BLaER1 treated with 17β-estradiol and CSF1 and Interleukin-3, amounts not matched to agents 10 nM and 100 nM (cell line): Measurements from ENCODE around the gene MEIOB.
"Not testable (repeated sequence)": the region's sequence is repeated elsewhere in the genome, so short reads cannot be mapped to it uniquely, and the experiment has no call there.

Experiments used
- H3K27ac ChIP-seq, 11 experiments: shearing (Covaris generic); formaldehyde crosslinking; 2 replicates each; pipeline ENCODE4 v1.8.1; 2022
- H3K27me3 ChIP-seq, 11 experiments: shearing (Covaris generic); formaldehyde crosslinking; 2 replicates each; pipeline ENCODE4 v1.8.1; 2022
- H3K36me3 ChIP-seq, 11 experiments: shearing (Covaris generic); formaldehyde crosslinking; 2 replicates each; pipeline ENCODE4 v1.8.1; 2022
- H3K4me1 ChIP-seq, 10 experiments: shearing (Covaris generic); formaldehyde crosslinking; 2 replicates each; pipeline ENCODE4 v1.8.1; 2022
- H3K4me2 ChIP-seq, 11 experiments: shearing (Covaris generic); formaldehyde crosslinking; 2 replicates each; pipeline ENCODE4 v1.8.1; 2022
- H3K4me3 ChIP-seq, 10 experiments: shearing (Covaris generic); formaldehyde crosslinking; 2 replicates each; pipeline ENCODE4 v1.8.1; 2022
- H3K9ac ChIP-seq, 11 experiments: shearing (Covaris generic); formaldehyde crosslinking; 2 replicates each; pipeline ENCODE4 v1.8.1; 2022
- H3K9me3 ChIP-seq, 11 experiments: shearing (Covaris generic); formaldehyde crosslinking; replicated peaks in 1 of 11; 2 replicates each; pipeline ENCODE4 v1.8.1; 2022
- H4K20me1 ChIP-seq, 11 experiments: shearing (Covaris generic); formaldehyde crosslinking; 2 replicates each; pipeline ENCODE4 v1.8.1; 2022
- Cebpa-rat ChIP-seq, 11 experiments: shearing (Covaris generic); IDR thresholded peaks; 2 replicates each; pipeline ENCODE4 v1.8.1; 2022

MEIOB gene

GRCh38 chr16:1800701-1801100 is 71.3 kb downstream of the MEIOB start:
- H3K4me2 ChIP-seq, result no peak overlapping the region
- no peak overlapping the region for H3K9ac ChIP-seq
- peaks cover 0 to 30% (median 12%) of the 10 kb centered on the region in 11 experiments; a peak in 14 of 22 replicates for H3K36me3 ChIP-seq
- no peaks in the 10 kb centered on the region for H4K20me1 ChIP-seq
- TF ChIP-seq Cebpa-rat (IDR thresholded peaks at IDR 0.05), result no peak
- no peaks in the 10 kb centered on the region for H3K27me3 ChIP-seq
- no peak overlapping the region for H3K4me3 ChIP-seq
- H3K4me1 ChIP-seq, result peaks cover 0 to 11% (median 3%) of the 10 kb centered on the region in 10 experiments; a peak in 8 of 20 replicates
- H3K9me3 ChIP-seq, result peaks cover 29 to 39% (median 33%) of the 10 kb centered on the region in 11 experiments
- no peak overlapping the region for H3K27ac ChIP-seq

- H3K4me3 ChIP-seq, H3K4me1 ChIP-seq, H4K20me1 ChIP-seq, H3K27ac ChIP-seq, H3K9ac ChIP-seq, H3K4me2 ChIP-seq, H3K27me3 ChIP-seq: not testable (repeated sequence)
- H3K36me3 ChIP-seq, result peaks cover 0 to 26% (median 8%) of the 10 kb centered on the region in 11 experiments; a peak in 10 of 22 replicates
- peaks cover 29 to 39% (median 33%) of the 10 kb centered on the region in 11 experiments for H3K9me3 ChIP-seq
These were observed 72.7 kb downstream of the MEIOB start for GRCh38 chr16:1799263-1799662.

- Histone ChIP-seq H3K4me3 (no peak overlapping the region), H3K4me2 (no peak overlapping the region), H3K4me1 (no peaks in the 10 kb centered on the region), H3K27me3 (no peaks in the 10 kb centered on the region), H4K20me1 (peaks cover 0 to 45% (median 16%) of the 10 kb centered on the region in 11 experiments; a peak in 15 of 22 replicates), H3K9ac (no peak overlapping the region), H3K36me3 (peaks cover 0 to 47% (median 30%) of the 10 kb centered on the region in 11 experiments; a peak in 18 of 22 replicates), H3K27ac (no peak overlapping the region), H3K9me3 (peaks cover 29 to 37% (median 31%) of the 10 kb centered on the region in 11 experiments)
- TF ChIP-seq Cebpa-rat (IDR thresholded peaks at IDR 0.05), result no peak
These were observed 76.9 kb downstream of the MEIOB start for GRCh38 chr16:1794908-1795666.

GRCh38 chr16:1794221-1794871 is 77.6 kb downstream of the MEIOB start:
- Histone ChIP-seq H3K4me2 (no peak overlapping the region), H3K27ac (no peak overlapping the region), H3K4me3 (no peak overlapping the region), H3K9me3 (peaks cover 22 to 30% (median 24%) of the 10 kb centered on the region in 11 experiments), H3K36me3 (peaks cover 4 to 50% (median 38%) of the 10 kb centered on the region in 11 experiments; a peak in 20 of 22 replicates), H4K20me1 (peaks cover 0 to 53% (median 22%) of the 10 kb centered on the region in 11 experiments; a peak in 16 of 22 replicates), H3K27me3 (no peaks in the 10 kb centered on the region), H3K9ac (no peak overlapping the region), H3K4me1 (no peaks in the 10 kb centered on the region)
- TF ChIP-seq Cebpa-rat (IDR thresholded peaks at IDR 0.05), result no peak

- no peak within 1 kb of the TSS for H3K27ac ChIP-seq
- H3K36me3 ChIP-seq, result peaks cover 10 to 50% (median 41%) of the 10 kb centered on the region in 11 experiments
- H3K4me1 ChIP-seq, result no peaks in the 10 kb centered on the region
- H4K20me1 ChIP-seq, result peaks cover 0 to 59% (median 29%) of the 10 kb centered on the region in 11 experiments; a peak in 17 of 22 replicates
- H3K27me3 ChIP-seq, result no peaks in the 10 kb centered on the region
- TF ChIP-seq Cebpa-rat (IDR thresholded peaks at IDR 0.05), result no peak
- no peak within 1 kb of the TSS for H3K9ac ChIP-seq
- peaks cover 15 to 23% (median 17%) of the 10 kb centered on the region in 11 experiments for H3K9me3 ChIP-seq
- H3K4me3 ChIP-seq, result no peak within 1 kb of the TSS
- H3K4me2 ChIP-seq, result no peak within 1 kb of the TSS
These were observed 78.3 kb downstream of the MEIOB start, which contains the start of gene IGFALS for GRCh38 chr16:1793578-1794220. IGFALS (minus strand) TSS chr16:1793705; CDS start chr16:1793652, 53 bp downstream.

GRCh38 chr16:1792836-1793577 is 79.0 kb downstream of the MEIOB start:
- Histone ChIP-seq H3K27ac (no peak overlapping the region), H3K36me3 (peaks cover 16 to 50% (median 43%) of the 10 kb centered on the region in 11 experiments), H3K27me3 (no peaks in the 10 kb centered on the region), H3K4me3 (no peak overlapping the region), H3K4me2 (no peak overlapping the region), H3K4me1 (no peaks in the 10 kb centered on the region), H4K20me1 (peaks cover 0 to 66% (median 36%) of the 10 kb centered on the region in 11 experiments; a peak in 18 of 22 replicates), H3K9me3 (peaks cover 8 to 16% (median 11%) of the 10 kb centered on the region in 11 experiments), H3K9ac (no peak overlapping the region)
- no peak for TF ChIP-seq Cebpa-rat (IDR thresholded peaks at IDR 0.05)

GRCh38 chr16:1791943-1792812 is 79.8 kb downstream of the MEIOB start:
- no peak overlapping the region for H3K27ac ChIP-seq
- no peak for TF ChIP-seq Cebpa-rat (IDR thresholded peaks at IDR 0.05)
- H3K36me3 ChIP-seq, result peaks cover 24 to 57% (median 52%) of the 10 kb centered on the region in 11 experiments
- H3K4me3 ChIP-seq, result no peak overlapping the region
- H3K4me2 ChIP-seq, result no peak overlapping the region
- peaks cover 3 to 74% (median 44%) of the 10 kb centered on the region in 11 experiments; a peak in 20 of 22 replicates for H4K20me1 ChIP-seq
- H3K9ac ChIP-seq, result no peak overlapping the region
- H3K9me3 ChIP-seq, result peaks cover under 1 to 8% (median 2%) of the 10 kb centered on the region in 11 experiments; a peak in 17 of 22 replicates
- H3K4me1 ChIP-seq, result no peaks in the 10 kb centered on the region
- H3K27me3 ChIP-seq, result no peaks in the 10 kb centered on the region
